CMK (cell line): ENCODE measurements around the gene INTS11.
A peak's percentile ranks its signal among the peaks of the same experiment; 100 is the strongest.

Experiments
- DNase-seq: peaks from one replicate; pipeline ENCODE4 v3.0.0-alpha.2; 2010; ENCODE audit warnings: low read depth

Gene INTS11

GRCh38 chr1:1285102-1285571 is 39.3 kb downstream of the INTS11 start:
- no peak for DNase-seq

GRCh38 chr1:1284221-1285101 is 40.0 kb downstream of the INTS11 start:
- no peak for DNase-seq

- no peak for DNase-seq
These were observed 40.6 kb downstream of the INTS11 start for GRCh38 chr1:1283821-1284220.

- DNase-seq, result no peak
These were observed 41.5 kb downstream of the INTS11 start for GRCh38 chr1:1282998-1283397.

GRCh38 chr1:1281533-1282321 is 42.7 kb downstream of the INTS11 start:
- no peak for DNase-seq

- DNase-seq, result no peak
These were observed 43.5 kb downstream of the INTS11 start for GRCh38 chr1:1280782-1281481.

GRCh38 chr1:1279028-1279427 is 45.4 kb downstream of the INTS11 start:
- DNase-seq, result no peak

GRCh38 chr1:1278620-1279019 is 45.8 kb downstream of the INTS11 start:
- DNase-seq, result no peak

- no peak for DNase-seq
These were observed 48.6 kb downstream of the INTS11 start for GRCh38 chr1:1275836-1276235.

- DNase-seq, result no peak
These were observed 49.5 kb downstream of the INTS11 start for GRCh38 chr1:1274931-1275431.

GRCh38 chr1:1274299-1274930 is 50.0 kb downstream of the INTS11 start:
- DNase-seq, result no peak

GRCh38 chr1:1273512-1274298 is 50.8 kb downstream of the INTS11 start, which contains the start of gene UBE2J2:
UBE2J2 (minus strand) TSS chr1:1273854; CDS start chr1:1267992, 5,862 bp downstream.
- DNase-seq, result peak; percentile 92

- no peak for DNase-seq
These were observed 51.3 kb downstream of the INTS11 start for GRCh38 chr1:1273209-1273511.

- DNase-seq, result no peak
These were observed 51.9 kb downstream of the INTS11 start for GRCh38 chr1:1272341-1273208.

GRCh38 chr1:1270813-1271212 is 53.6 kb downstream of the INTS11 start:
- DNase-seq, result no peak

GRCh38 chr1:1268284-1268682 is 56.2 kb downstream of the INTS11 start:
- no peak for DNase-seq

GRCh38 chr1:1267488-1268283 is 56.8 kb downstream of the INTS11 start:
- DNase-seq, result no peak

GRCh38 chr1:1264868-1265272 is 59.6 kb downstream of the INTS11 start:
- DNase-seq, result no peak

GRCh38 chr1:1264026-1264425 is 60.4 kb downstream of the INTS11 start:
- no peak for DNase-seq
